Ishikawa (cell line): ENCODE data around the gene ACE.

Experiments used
- CEBPB ChIP-seq: IDR thresholded peaks from 2 replicates; pipeline ENCODE4 v1.6.1; 2012
- EGR1 ChIP-seq: IDR thresholded peaks from 2 replicates; pipeline ENCODE4 v1.6.1; 2012
- EP300 ChIP-seq: IDR thresholded peaks from 2 replicates; pipeline ENCODE4 v1.6.1; 2012; ENCODE audit warnings: borderline replicate concordance
- NFIC ChIP-seq: IDR thresholded peaks from 2 replicates; pipeline ENCODE4 v1.6.1; 2012
- RAD21 ChIP-seq: IDR thresholded peaks from 2 replicates; pipeline ENCODE4 v1.6.1; 2012; ENCODE audit warnings: low read depth
- TAF1 ChIP-seq: IDR thresholded peaks from 2 replicates; pipeline ENCODE4 v1.6.1; 2012; ENCODE audit warnings: low read depth, mild to moderate bottlenecking
- YY1 ChIP-seq: IDR thresholded peaks from 2 replicates; pipeline ENCODE4 v1.6.1; 2012; ENCODE audit warnings: low read depth
- ZBTB7A ChIP-seq: IDR thresholded peaks from 2 replicates; pipeline ENCODE4 v1.6.1; 2012; ENCODE audit warnings: low read depth
- TF ChIP-seq, protein P1 (sequence below): IDR thresholded peaks from 2 replicates; pipeline ENCODE4 v1.6.1; 2012
- TF ChIP-seq, protein P2 (sequence below): IDR thresholded peaks from 2 replicates; pipeline ENCODE4 v1.6.1; 2012; ENCODE audit warnings: low read depth, mild to moderate bottlenecking

DNA sequence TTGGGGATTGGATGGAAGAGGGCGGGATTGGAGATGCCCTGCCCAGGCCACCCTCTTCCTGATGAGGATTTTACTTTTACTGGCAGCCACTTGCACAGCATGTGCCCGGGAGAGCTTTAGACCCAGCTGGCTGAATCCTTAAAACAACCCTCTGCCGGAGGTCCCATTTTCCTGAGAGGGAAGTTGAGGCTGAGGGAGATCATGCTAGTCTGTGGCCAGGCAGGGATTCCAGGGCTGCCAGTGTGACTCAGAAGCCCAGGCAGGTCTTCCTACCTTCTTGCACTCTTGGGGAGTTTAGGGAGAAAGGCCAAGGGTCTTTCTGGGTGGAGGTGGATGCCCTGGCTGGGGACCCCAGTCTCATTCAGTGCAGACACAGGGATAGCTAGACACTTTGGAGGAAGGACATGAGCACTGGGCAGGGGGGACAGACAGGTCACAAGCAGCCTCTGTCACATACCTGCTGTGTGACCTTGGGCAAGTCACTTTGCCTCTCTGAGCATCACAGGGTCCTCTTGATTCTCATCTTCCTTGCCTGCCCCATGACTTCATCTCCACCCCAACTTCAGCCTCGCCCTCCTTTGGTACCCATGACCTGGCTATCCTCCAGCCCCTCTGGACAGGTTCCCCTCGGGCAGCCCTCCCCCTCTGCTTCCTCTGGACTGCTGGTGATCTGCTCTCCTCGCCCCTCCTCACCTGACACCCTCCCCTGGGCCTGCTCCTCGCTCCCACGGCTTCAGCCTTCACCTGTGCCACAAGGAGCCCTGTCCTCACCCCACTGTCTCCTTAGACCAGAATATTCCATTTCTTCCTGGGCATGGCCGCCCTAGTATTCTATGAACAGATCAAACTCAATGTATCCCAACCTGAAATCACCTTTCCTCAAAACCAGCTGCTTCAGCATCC lies 62.1 kb downstream of the ACE start:
- TF ChIP-seq EGR1 (no peak), CEBPB (no peak), RAD21 (no peak), EP300 (no peak), ZBTB7A (no peak), YY1 (no peak), NFIC (no peak), TAF1 (no peak)
- TF ChIP-seq, protein P1, sequence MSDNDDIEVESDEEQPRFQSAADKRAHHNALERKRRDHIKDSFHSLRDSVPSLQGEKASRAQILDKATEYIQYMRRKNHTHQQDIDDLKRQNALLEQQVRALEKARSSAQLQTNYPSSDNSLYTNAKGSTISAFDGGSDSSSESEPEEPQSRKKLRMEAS = no peak
- TF ChIP-seq, protein P2, sequence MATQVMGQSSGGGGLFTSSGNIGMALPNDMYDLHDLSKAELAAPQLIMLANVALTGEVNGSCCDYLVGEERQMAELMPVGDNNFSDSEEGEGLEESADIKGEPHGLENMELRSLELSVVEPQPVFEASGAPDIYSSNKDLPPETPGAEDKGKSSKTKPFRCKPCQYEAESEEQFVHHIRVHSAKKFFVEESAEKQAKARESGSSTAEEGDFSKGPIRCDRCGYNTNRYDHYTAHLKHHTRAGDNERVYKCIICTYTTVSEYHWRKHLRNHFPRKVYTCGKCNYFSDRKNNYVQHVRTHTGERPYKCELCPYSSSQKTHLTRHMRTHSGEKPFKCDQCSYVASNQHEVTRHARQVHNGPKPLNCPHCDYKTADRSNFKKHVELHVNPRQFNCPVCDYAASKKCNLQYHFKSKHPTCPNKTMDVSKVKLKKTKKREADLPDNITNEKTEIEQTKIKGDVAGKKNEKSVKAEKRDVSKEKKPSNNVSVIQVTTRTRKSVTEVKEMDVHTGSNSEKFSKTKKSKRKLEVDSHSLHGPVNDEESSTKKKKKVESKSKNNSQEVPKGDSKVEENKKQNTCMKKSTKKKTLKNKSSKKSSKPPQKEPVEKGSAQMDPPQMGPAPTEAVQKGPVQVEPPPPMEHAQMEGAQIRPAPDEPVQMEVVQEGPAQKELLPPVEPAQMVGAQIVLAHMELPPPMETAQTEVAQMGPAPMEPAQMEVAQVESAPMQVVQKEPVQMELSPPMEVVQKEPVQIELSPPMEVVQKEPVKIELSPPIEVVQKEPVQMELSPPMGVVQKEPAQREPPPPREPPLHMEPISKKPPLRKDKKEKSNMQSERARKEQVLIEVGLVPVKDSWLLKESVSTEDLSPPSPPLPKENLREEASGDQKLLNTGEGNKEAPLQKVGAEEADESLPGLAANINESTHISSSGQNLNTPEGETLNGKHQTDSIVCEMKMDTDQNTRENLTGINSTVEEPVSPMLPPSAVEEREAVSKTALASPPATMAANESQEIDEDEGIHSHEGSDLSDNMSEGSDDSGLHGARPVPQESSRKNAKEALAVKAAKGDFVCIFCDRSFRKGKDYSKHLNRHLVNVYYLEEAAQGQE = no peak
